Activated B cell treated with CpG ODN at 0.5 μM for 24 hours (primary cell): ENCODE measurements around the gene SNAPC3. TPM values are rescaled to one million over a fixed set of nuclear protein-coding genes. Genes with fewer than 3 reads are reported as not detected.

ENCODE experiments used
- ATAC-seq: fragments of 200-7000 bp; cut with Tn5 transposase; one replicate; pipeline ENCODE4 v1.10.0; 2021; ENCODE audit warnings: low read depth, mild to moderate bottlenecking, moderate library complexity
- CTCF ChIA-PET: fragments of 350-600 bp; sonication (Branson Sonifier 250); formaldehyde crosslinking; loops from one replicate; lab custom pipeline; 2021; ENCODE audit warnings: antibody characterized with exemption; lab: Charles Lee
- POLR2A ChIA-PET: fragments of 350-600 bp; sonication (Branson Sonifier 250); formaldehyde crosslinking; loops from one replicate; lab custom pipeline; 2021; ENCODE audit warnings: antibody characterized with exemption; lab: Charles Lee
- DNase-seq: peaks from one replicate; pipeline ENCODE4 v3.0.0; 2022
- H3K27ac Mint-ChIP-seq: one replicate; pipeline ENCODE4 v1.8.0; 2020; ENCODE audit warnings: mixed read lengths
- H3K27me3 Mint-ChIP-seq: one replicate; pipeline ENCODE4 v1.8.0; 2021; ENCODE audit warnings: mixed read lengths
- H3K36me3 Mint-ChIP-seq: one replicate; pipeline ENCODE4 v1.8.0; 2021; ENCODE audit warnings: low read depth, mixed read lengths
- H3K4me1 Mint-ChIP-seq: one replicate; pipeline ENCODE4 v1.8.0; 2021; ENCODE audit warnings: mixed read lengths
- H3K4me3 Mint-ChIP-seq: one replicate; pipeline ENCODE4 v1.8.0; 2020; ENCODE audit warnings: mild to moderate bottlenecking, mixed read lengths
- H3K9me3 Mint-ChIP-seq: one replicate; pipeline ENCODE4 v1.8.0; 2020; ENCODE audit warnings: mixed read lengths
- CTCF ChIP-seq: fragments of 200-600 bp; IDR thresholded peaks from one replicate; pipeline ENCODE4 v1.8.0; 2022; ENCODE audit warnings: antibody characterized with exemption, mild to moderate bottlenecking
- intact Hi-C: fragments of 100-400 bp; cut with micrococcal nuclease; formaldehyde crosslinking; loops from one replicate; pipeline ENCODE4 v1.15.1; 2024
- total RNA-seq: library from RNA; stranded (reverse); gene quantifications from 2 replicates; pipeline ENCODE4 v1.2.3, GENCODE V29; 2022

The SNAPC3 gene
- total RNA-seq, 1 donor from 2014 or later = 36.4 TPM

- H3K27me3 Mint-ChIP-seq = no peaks in the 10 kb centered on the region
- ChIA-PET POLR2A (no interaction called here), CTCF (no interaction called here)
- ATAC-seq = no peak
- intact Hi-C loops = loop anchor here (2.0 kb wide), 1 partner anchor 17 kb away; no protein-coding TSS in a partner anchor
- no peaks in the 10 kb centered on the region for H3K9me3 Mint-ChIP-seq
- H3K27ac Mint-ChIP-seq = no peak overlapping the region
- no peak for DNase-seq
- no peak for TF ChIP-seq CTCF
- peaks cover 85% of the 10 kb centered on the region for H3K36me3 Mint-ChIP-seq
- H3K4me1 Mint-ChIP-seq = no peaks in the 10 kb centered on the region
- H3K4me3 Mint-ChIP-seq = no peak overlapping the region
Observed at GRCh38 chr9:15444141-15444540, 21.5 kb downstream of the SNAPC3 start.

DNA sequence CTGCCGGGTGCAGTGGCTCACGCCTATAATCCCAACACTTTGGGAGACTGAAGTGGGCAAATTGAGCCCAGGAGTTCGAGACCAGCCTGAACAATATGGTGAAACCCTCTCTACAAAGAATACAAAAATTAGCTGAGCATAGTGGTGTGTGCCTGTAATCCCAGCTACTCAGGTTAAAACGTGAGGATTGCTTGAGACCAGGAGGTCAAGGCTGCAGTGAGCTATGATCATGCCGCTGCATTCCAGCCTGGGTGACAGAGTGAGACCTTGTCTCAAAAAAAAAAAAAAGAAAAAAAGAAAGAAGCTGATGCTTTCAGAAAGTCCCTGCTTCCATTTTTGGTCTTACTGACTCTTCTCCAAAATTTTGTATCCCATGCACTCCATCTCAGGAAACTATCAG is 31.3 kb downstream of the SNAPC3 start:
- no peak for DNase-seq
- intact Hi-C loops = no loop called here
- ChIA-PET CTCF (no interaction called here), POLR2A (no interaction called here)
- peaks cover 75% of the 10 kb centered on the region for H3K36me3 Mint-ChIP-seq
- no peaks in the 10 kb centered on the region for H3K4me1 Mint-ChIP-seq
- TF ChIP-seq CTCF = no peak
- ATAC-seq = no peak
- H3K27me3 Mint-ChIP-seq = no peaks in the 10 kb centered on the region
- no peak overlapping the region for H3K4me3 Mint-ChIP-seq
- no peak overlapping the region for H3K27ac Mint-ChIP-seq
- H3K9me3 Mint-ChIP-seq = no peaks in the 10 kb centered on the region

DNA sequence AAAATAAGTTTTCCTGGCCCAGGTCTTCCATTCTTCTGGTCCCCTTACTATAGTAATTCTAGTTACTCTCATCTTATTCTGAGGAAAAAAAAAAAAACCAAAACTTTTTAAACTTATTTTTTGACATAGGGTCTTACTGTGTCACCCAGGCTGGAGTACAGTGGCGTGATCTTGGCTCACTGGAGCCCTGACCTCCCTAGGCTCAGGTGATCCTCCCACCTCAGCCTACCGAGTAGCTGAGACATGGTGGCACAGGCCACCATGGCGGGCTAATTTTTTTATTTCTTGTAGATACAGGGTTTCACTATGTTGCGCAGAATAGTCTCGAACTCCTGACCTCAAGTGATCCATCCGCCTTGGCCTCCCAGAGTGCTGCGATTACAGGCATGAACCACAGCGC is 38.4 kb downstream of the SNAPC3 start:
- DNase-seq = no peak
- H3K4me1 Mint-ChIP-seq = no peaks in the 10 kb centered on the region
- H3K36me3 Mint-ChIP-seq = peaks cover 80% of the 10 kb centered on the region
- no peaks in the 10 kb centered on the region for H3K9me3 Mint-ChIP-seq
- POLR2A ChIA-PET = no interaction called here
- no peak overlapping the region for H3K27ac Mint-ChIP-seq
- no peak overlapping the region for H3K4me3 Mint-ChIP-seq
- no peak for ATAC-seq
- H3K27me3 Mint-ChIP-seq = no peaks in the 10 kb centered on the region
- CTCF ChIA-PET = no interaction called here
- intact Hi-C loops = no loop called here
- no peak for TF ChIP-seq CTCF

- Mint-ChIP-seq H3K4me1 (no peaks in the 10 kb centered on the region), H3K27me3 (no peaks in the 10 kb centered on the region), H3K27ac (no peak overlapping the region), H3K4me3 (no peak overlapping the region), H3K36me3 (peaks cover 82% of the 10 kb centered on the region), H3K9me3 (no peaks in the 10 kb centered on the region)
- POLR2A ChIA-PET = no interaction called here
- CTCF ChIA-PET = no interaction called here
- ATAC-seq (no peak), DNase-seq (no peak)
- intact Hi-C loops = no loop called here
- TF ChIP-seq CTCF = no peak
Observed at GRCh38 chr9:15461601-15462000, 38.9 kb downstream of the SNAPC3 start.

DNA sequence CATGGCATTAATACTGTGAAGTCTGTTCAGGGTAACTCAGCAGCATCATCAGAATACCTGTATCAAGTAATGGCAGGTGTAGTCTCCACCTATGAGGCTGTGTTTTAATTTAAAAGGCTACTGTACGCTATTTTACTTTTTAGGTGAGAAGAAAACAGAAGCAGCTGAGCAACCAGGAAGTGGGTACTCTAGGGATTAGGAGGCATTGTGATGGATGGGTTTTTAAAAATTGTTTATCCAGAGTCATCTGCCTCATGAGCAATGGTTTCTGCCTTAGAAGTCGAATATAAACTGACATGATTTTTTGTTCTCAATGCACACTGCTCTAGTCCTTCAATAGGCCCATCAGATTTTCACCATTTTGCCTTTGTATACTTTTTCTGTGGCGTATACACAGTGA is 45.5 kb downstream of the SNAPC3 start:
- intact Hi-C loops = loop anchor here (5.0 kb wide), 1 partner anchor 46 kb away; the partner anchor contains the start of gene SNAPC3
- DNase-seq (no peak), ATAC-seq (no peak)
- ChIA-PET CTCF (interaction anchor here (1.3 kb wide), 1 partner anchor 140 kb away, joined by 3 read pairs; no protein-coding TSS in a partner anchor), POLR2A (interaction anchor here (0.7 kb wide), 1 partner anchor 9 kb away, joined by 3 read pairs; no protein-coding TSS in a partner anchor)
- Mint-ChIP-seq H3K27ac (no peak overlapping the region), H3K4me1 (no peaks in the 10 kb centered on the region), H3K36me3 (peaks cover 80% of the 10 kb centered on the region), H3K9me3 (no peaks in the 10 kb centered on the region), H3K4me3 (no peak overlapping the region), H3K27me3 (no peaks in the 10 kb centered on the region)
- TF ChIP-seq CTCF = no peak
